AG10803 (cell line): Measurements from ENCODE around the gene CTCF.

Experiments
- DNase-seq: peaks from one replicate; pipeline ENCODE4 v3.0.0; 2010; ENCODE audit warnings: low read depth
- H3K4me3 ChIP-seq: 2 replicates; pipeline ENCODE4 v1.5.1; 2011; ENCODE audit warnings: mild to moderate bottlenecking, low read length, control low read depth
- CTCF ChIP-seq: conservative IDR thresholded peaks from 2 replicates; pipeline ENCODE4 v1.5.1; 2011; ENCODE audit warnings: mild to moderate bottlenecking, low read length, control low read depth, inconsistent platforms

Gene CTCF

GRCh38 chr16:67652578-67653127 lies 90.3 kb downstream of the CTCF start:
- TF ChIP-seq CTCF: no peak
- peak overlapping the region; percentile 41 for H3K4me3 ChIP-seq
- DNase-seq: no peak

- no peak for TF ChIP-seq CTCF
- DNase-seq: no peak
- H3K4me3 ChIP-seq: peak overlapping the region; percentile 58
Measured at GRCh38 chr16:67653128-67653788, 90.9 kb downstream of the CTCF start.

GRCh38 chr16:67653789-67654402 lies 91.6 kb downstream of the CTCF start:
- peak overlapping the region; percentile 35 for H3K4me3 ChIP-seq
- DNase-seq: no peak
- TF ChIP-seq CTCF: no peak

DNA sequence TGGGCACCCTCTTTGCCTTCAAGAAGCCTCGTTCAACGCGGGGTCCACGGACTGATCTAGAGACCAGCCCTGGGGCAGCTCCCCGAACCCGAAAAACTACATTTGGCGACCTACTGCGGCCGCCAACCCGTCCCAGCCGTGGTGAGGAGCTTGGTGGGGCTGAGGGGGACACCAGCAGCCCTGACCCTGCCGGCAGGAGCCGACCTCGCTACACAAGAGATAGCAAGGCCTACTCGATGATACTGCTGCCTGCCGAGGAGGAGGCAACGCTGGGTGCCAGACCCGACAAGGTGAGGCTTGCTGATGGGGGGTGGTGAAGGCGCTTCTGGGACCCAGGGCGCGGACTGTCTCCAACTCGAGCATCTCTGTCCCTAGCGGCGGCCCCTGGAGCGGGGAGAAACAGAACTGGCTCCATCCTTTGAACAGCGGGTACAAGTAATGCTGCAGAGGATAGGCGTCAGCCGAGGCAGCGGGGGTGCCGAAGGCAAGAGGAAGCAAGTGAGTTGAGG lies 92.1 kb downstream of the CTCF start:
- H3K4me3 ChIP-seq: no peak overlapping the region
- no peak for DNase-seq
- no peak for TF ChIP-seq CTCF

DNA sequence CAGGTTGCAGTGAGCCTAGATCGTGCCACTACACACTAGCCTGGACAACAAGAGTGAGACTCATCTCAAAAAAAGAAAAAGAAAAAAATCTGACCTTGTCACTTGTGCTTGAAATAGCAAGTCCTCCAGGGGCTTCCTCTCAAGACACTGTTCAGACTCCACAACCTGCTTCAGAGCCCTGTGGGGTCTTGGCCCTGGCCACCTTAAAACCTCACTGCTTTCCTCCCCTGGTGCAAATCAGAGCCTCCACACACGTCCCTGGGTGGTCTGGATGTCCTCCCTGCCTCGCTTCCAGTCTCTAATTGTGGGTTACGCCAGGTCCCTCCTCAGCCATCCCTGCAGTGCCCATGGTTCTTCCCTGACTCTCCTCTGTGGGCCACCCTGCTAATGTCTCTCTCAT lies 93.0 kb downstream of the CTCF start:
- H3K4me3 ChIP-seq: no peak overlapping the region
- no peak for TF ChIP-seq CTCF
- no peak for DNase-seq

DNA sequence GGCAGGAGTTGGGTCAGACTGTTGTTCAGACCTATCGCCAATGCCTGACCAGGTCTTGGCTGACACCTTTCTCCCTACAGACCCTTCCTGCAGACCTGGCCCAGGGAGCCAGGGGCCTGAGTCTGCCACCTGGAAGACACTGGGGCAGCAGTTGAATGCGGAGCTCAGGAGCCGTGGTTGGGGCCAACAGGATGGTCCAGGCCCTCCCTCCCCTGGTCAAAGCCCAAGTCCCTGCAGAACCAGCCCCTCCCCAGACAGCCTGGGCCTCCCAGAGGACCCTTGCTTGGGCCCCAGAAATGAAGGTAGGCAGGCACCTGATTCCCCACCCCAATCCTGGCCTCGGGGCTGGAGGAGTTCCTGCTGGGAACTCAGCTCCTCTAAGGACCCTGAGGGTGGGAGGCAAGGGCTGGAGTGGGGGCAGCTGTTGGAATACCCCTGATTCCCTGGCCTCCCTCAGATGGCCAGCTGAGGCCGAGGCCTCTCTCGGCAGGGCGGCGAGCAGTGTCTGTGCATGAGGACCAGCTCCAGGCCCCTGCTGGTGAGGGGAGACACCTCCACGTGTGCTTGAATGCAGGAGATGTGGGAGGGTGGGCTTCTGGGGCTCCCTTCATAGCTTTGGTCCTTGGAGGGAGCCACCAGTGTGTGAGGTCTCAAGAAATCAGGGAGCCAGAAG lies 94.2 kb downstream of the CTCF start:
- no peak overlapping the region for H3K4me3 ChIP-seq
- no peak for TF ChIP-seq CTCF
- DNase-seq: no peak
